HEK293T (cell line): ENCODE results near the gene B4GALNT1.

Experiments used
- CTCF ChIA-PET: fragments of 350-600 bp; formaldehyde crosslinking; extraction: SDS; loops from one replicate; lab custom pipeline; 2021; ENCODE audit warnings: antibody characterized with exemption, inconsistent platforms; lab: Yijun Ruan, JAX
- POLR2A ChIA-PET: fragments of 350-600 bp; formaldehyde crosslinking; extraction: SDS; loops from one replicate; lab custom pipeline; 2020; ENCODE audit warnings: antibody characterized with exemption, inconsistent platforms; lab: Yijun Ruan, JAX
- DNase-seq: peaks from one replicate; pipeline ENCODE4 v3.0.0; 2012; ENCODE audit warnings: mixed read lengths; ENCODE audit errors: extremely low spot score
- ARNT ChIP-seq: fragments of 450-650 bp; IDR thresholded peaks from 2 replicates; pipeline ENCODE4 v1.6.1; 2017; ENCODE audit warnings: mild to moderate bottlenecking
- BHLHE40 ChIP-seq: fragments of 450-650 bp; IDR thresholded peaks from 2 replicates; pipeline ENCODE4 v1.6.1; 2016; ENCODE audit warnings: mild to moderate bottlenecking, moderate library complexity, borderline replicate concordance
- CTBP1 ChIP-seq: fragments of 450-650 bp; IDR thresholded peaks from 2 replicates; pipeline ENCODE4 v1.6.1; 2016; ENCODE audit warnings: borderline replicate concordance
- ELF4 ChIP-seq: fragments of 450-650 bp; IDR thresholded peaks from 2 replicates; pipeline ENCODE4 v1.6.1; 2017; ENCODE audit warnings: antibody characterized with exemption
- FOXA1 ChIP-seq: fragments of 450-650 bp; IDR thresholded peaks from 2 replicates; pipeline ENCODE4 v1.6.1; 2016; ENCODE audit warnings: mild to moderate bottlenecking
- FOXK2 ChIP-seq: fragments of 450-650 bp; IDR thresholded peaks from 2 replicates; pipeline ENCODE4 v1.6.1; 2016; ENCODE audit warnings: mild to moderate bottlenecking
- FOXM1 ChIP-seq: fragments of 450-650 bp; IDR thresholded peaks from 2 replicates; pipeline ENCODE4 v1.6.1; 2017; ENCODE audit warnings: mild to moderate bottlenecking, borderline replicate concordance
- HDGF ChIP-seq: fragments of 450-650 bp; IDR thresholded peaks from 2 replicates; pipeline ENCODE4 v1.6.1; 2017; ENCODE audit warnings: antibody characterized with exemption, borderline replicate concordance
- L3MBTL2 ChIP-seq: fragments of 450-650 bp; conservative IDR thresholded peaks from 2 replicates; pipeline ENCODE4 v1.6.1; 2016; ENCODE audit warnings: mild to moderate bottlenecking
- LEF1 ChIP-seq: fragments of 450-650 bp; IDR thresholded peaks from 2 replicates; pipeline ENCODE4 v1.6.1; 2017; ENCODE audit warnings: mild to moderate bottlenecking, borderline replicate concordance
- NFRKB ChIP-seq: fragments of 450-650 bp; IDR thresholded peaks from 2 replicates; pipeline ENCODE4 v1.6.1; 2016; ENCODE audit warnings: mild to moderate bottlenecking, moderate library complexity
- PKNOX1 ChIP-seq: fragments of 450-650 bp; IDR thresholded peaks from 2 replicates; pipeline ENCODE4 v1.6.1; 2016
- SP1 ChIP-seq: fragments of 450-650 bp; IDR thresholded peaks from 2 replicates; pipeline ENCODE4 v1.6.1; 2017
- SUZ12 ChIP-seq: fragments of 450-650 bp; IDR thresholded peaks from 2 replicates; pipeline ENCODE4 v1.6.1; 2016; ENCODE audit warnings: mild to moderate bottlenecking
- TARDBP ChIP-seq: fragments of 450-650 bp; IDR thresholded peaks from 2 replicates; pipeline ENCODE4 v1.6.1; 2016
- ZNF384 ChIP-seq: fragments of 450-650 bp; IDR thresholded peaks from 2 replicates; pipeline ENCODE4 v1.6.1; 2016

B4GALNT1 gene

GRCh38 chr12:57607958-57608663 lies 24.9 kb downstream of the B4GALNT1 start:
- no peak for DNase-seq
- TF ChIP-seq FOXM1 (no peak), PKNOX1 (no peak), SP1 (no peak), L3MBTL2 (no peak), FOXK2 (no peak), TARDBP (no peak), NFRKB (no peak), SUZ12 (no peak), BHLHE40 (no peak), CTBP1 (no peak), LEF1 (no peak), HDGF (no peak), ARNT (no peak), FOXA1 (no peak)
- ChIA-PET CTCF (interaction anchor here (1.2 kb wide), 1 partner anchor 16 kb away, joined by 3 read pairs; no protein-coding TSS in a partner anchor), POLR2A (interaction anchor here (0.6 to 1.4 kb wide), 3 partner anchors 17 to 61 kb away, joined by 3 to 5 read pairs (median 3); partner anchors contain the start of genes DCTN2 and PIP4K2C)

GRCh38 chr12:57606821-57607220 lies 26.2 kb downstream of the B4GALNT1 start:
- CTCF ChIA-PET, result interaction anchor here (0.6 to 1.2 kb wide), 2 partner anchors 15 to 226 kb away, joined by 3 read pairs; no protein-coding TSS in a partner anchor

GRCh38 chr12:57606399-57606798 lies 26.6 kb downstream of the B4GALNT1 start:
- CTCF ChIA-PET, result no interaction called here
- no peak for TF ChIP-seq ZNF384
- no peak for TF ChIP-seq LEF1
- TF ChIP-seq L3MBTL2, result no peak
- TF ChIP-seq ARNT, result no peak
- TF ChIP-seq BHLHE40, result no peak
- TF ChIP-seq FOXM1, result no peak
- TF ChIP-seq FOXA1, result no peak
- no peak for TF ChIP-seq SUZ12
- no peak for TF ChIP-seq ELF4
- no peak for TF ChIP-seq TARDBP
- no peak for TF ChIP-seq HDGF
- no peak for TF ChIP-seq FOXK2
- no peak for TF ChIP-seq NFRKB
- no peak for TF ChIP-seq CTBP1
- no peak for TF ChIP-seq PKNOX1
- no peak for TF ChIP-seq SP1
- POLR2A ChIA-PET, result no interaction called here
- DNase-seq, result no peak

More at GRCh38 chr12:57606821-57607220, 26.2 kb downstream of the B4GALNT1 start:
- no peak for TF ChIP-seq SUZ12
- TF ChIP-seq SP1, result no peak
- DNase-seq, result no peak
- POLR2A ChIA-PET, result no interaction called here

- CTCF ChIA-PET, result no interaction called here
- POLR2A ChIA-PET, result no interaction called here
Measured at GRCh38 chr12:57605811-57606311, 27.1 kb downstream of the B4GALNT1 start.

GRCh38 chr12:57604992-57605810 lies 27.8 kb downstream of the B4GALNT1 start:
- ChIA-PET POLR2A (no interaction called here), CTCF (no interaction called here)
- no peak for DNase-seq
- no peak for TF ChIP-seq FOXM1
- TF ChIP-seq SUZ12, result no peak
- no peak for TF ChIP-seq NFRKB
- TF ChIP-seq L3MBTL2, result no peak
- TF ChIP-seq ELF4, result no peak
- no peak for TF ChIP-seq PKNOX1
- no peak for TF ChIP-seq FOXA1
- TF ChIP-seq ZNF384, result no peak
- no peak for TF ChIP-seq BHLHE40
- TF ChIP-seq LEF1, result no peak
- no peak for TF ChIP-seq ARNT
- no peak for TF ChIP-seq TARDBP
- TF ChIP-seq FOXK2, result no peak
- no peak for TF ChIP-seq SP1
- no peak for TF ChIP-seq CTBP1
- TF ChIP-seq HDGF, result no peak

More at GRCh38 chr12:57605811-57606311, 27.1 kb downstream of the B4GALNT1 start:
- DNase-seq, result no peak
- TF ChIP-seq SUZ12, result no peak
- no peak for TF ChIP-seq L3MBTL2
- no peak for TF ChIP-seq FOXM1
- no peak for TF ChIP-seq FOXK2
- no peak for TF ChIP-seq HDGF
- TF ChIP-seq ZNF384, result no peak
